Body of pancreas (tissue), 4 donors: ENCODE measurements around the gene SUSD4.

Experiments used
- POLR2A ChIP-seq, 3 donors: fragments of 450-650 bp; IDR thresholded peaks; one replicate each; pipeline ENCODE4 v1.6.1; 2016; ENCODE audit warnings: antibody characterized with exemption in 3 of 3, mild to moderate bottlenecking in 2 of 3
- TF ChIP-seq, protein P1 (sequence below), 7 experiments: fragments of 450-650 bp in 4 of 7; fragments of 200-600 bp in 3 of 7; sonication (generic) in 3 of 7; IDR thresholded peaks; one replicate each; pipeline ENCODE4 v1.5.1; 2016 to 2019; ENCODE audit warnings: antibody characterized with exemption in 7 of 7

GRCh38 chr1:223394706-223395105, 30.7 kb upstream of the SUSD4 start:
- TF ChIP-seq, protein P1, sequence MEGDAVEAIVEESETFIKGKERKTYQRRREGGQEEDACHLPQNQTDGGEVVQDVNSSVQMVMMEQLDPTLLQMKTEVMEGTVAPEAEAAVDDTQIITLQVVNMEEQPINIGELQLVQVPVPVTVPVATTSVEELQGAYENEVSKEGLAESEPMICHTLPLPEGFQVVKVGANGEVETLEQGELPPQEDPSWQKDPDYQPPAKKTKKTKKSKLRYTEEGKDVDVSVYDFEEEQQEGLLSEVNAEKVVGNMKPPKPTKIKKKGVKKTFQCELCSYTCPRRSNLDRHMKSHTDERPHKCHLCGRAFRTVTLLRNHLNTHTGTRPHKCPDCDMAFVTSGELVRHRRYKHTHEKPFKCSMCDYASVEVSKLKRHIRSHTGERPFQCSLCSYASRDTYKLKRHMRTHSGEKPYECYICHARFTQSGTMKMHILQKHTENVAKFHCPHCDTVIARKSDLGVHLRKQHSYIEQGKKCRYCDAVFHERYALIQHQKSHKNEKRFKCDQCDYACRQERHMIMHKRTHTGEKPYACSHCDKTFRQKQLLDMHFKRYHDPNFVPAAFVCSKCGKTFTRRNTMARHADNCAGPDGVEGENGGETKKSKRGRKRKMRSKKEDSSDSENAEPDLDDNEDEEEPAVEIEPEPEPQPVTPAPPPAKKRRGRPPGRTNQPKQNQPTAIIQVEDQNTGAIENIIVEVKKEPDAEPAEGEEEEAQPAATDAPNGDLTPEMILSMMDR (IDR thresholded peaks at IDR 0.05), result no peak
- TF ChIP-seq POLR2A (IDR thresholded peaks at IDR 0.05), result no peak
